Measurements from ENCODE around the gene ASIC5. TPM values are rescaled to one million over a fixed set of nuclear protein-coding genes. Genes with fewer than 3 reads are reported as not detected.

The ASIC5 gene
- total and polyA plus RNA-seq, 2 of the 4 experiments (the other 2 are of a cell fraction) = not detected

- H2BK15ac ChIP-seq (ENCODE audit: low read depth, low read length) = no peak overlapping the region
- no peak overlapping the region for H2AFZ ChIP-seq (replicated peaks; ENCODE audit: low read length, poor library complexity)
- in situ Hi-C loops (cut with MboI; ENCODE audit: low sequenced_read_pairs) = no loop called here
- H4K8ac ChIP-seq (ENCODE audit: low read depth in 2 of 2, low read length in 2 of 2) = no peak overlapping the region
- no peak for DNase-seq
- no peak overlapping the region for H3K56ac ChIP-seq (ENCODE audit: extremely low read depth, insufficient read depth, low read length)
- no peak for ATAC-seq (ENCODE audit: low read depth)
- no peak overlapping the region for H3K9ac ChIP-seq (ENCODE audit: low read depth, low read length)
- CTCF ChIA-PET = no interaction called here
- H4K91ac ChIP-seq (ENCODE audit: insufficient read depth, low read depth, low read length) = no peak overlapping the region
- no peak overlapping the region for H2BK20ac ChIP-seq (ENCODE audit: low read depth, low read length)
- no peaks in the 10 kb centered on the region for H3K27me3 ChIP-seq (ENCODE audit: control insufficient read depth, insufficient read depth, low read length)
- H3K9me3 ChIP-seq (ENCODE audit: control insufficient read depth, insufficient read depth, low read length) = 0 out of 2 replicates have a peak, but pooled peaks cover 2% of the 10 kb centered on the region
- no peaks in the 10 kb centered on the region for H3K4me1 ChIP-seq (ENCODE audit: control insufficient read depth, insufficient read depth, low read length)
- H2AK5ac ChIP-seq (ENCODE audit: low read depth, low read length) = no peak overlapping the region
- H3K23ac ChIP-seq (ENCODE audit: low read depth, low read length) = no peak overlapping the region
- no peaks in the 10 kb centered on the region for H3K9me1 ChIP-seq (ENCODE audit: insufficient read depth, low read length)
- no peaks in the 10 kb centered on the region for H3K79me1 ChIP-seq (ENCODE audit: low read depth in 1 of 2, low read length in 2 of 2)
- no peak overlapping the region for H2AK9ac ChIP-seq (replicated peaks; ENCODE audit: low read depth, low read length, poor library complexity)
- POLR2A ChIA-PET (ENCODE audit: unreplicated experiment) = no interaction called here
- H3K4me3 ChIP-seq (ENCODE audit: insufficient read depth, low read depth, low read length) = no peak overlapping the region
- no peak overlapping the region for H2BK120ac ChIP-seq (ENCODE audit: low read depth, low read length)
- dilution Hi-C loops (cut with HindIII; ENCODE audit: low sequenced_read_pairs, unreplicated experiment) = no loop called here
- BruUV-seq (replicated peaks) = no TSS peak
- H2BK5ac ChIP-seq (ENCODE audit: low read depth, low read length, poor library complexity, severe bottlenecking) = no peak overlapping the region
- H3K4ac ChIP-seq (ENCODE audit: low read depth, low read length) = no peak overlapping the region
- 100% methylated on average over 1 of the region's 3 CpGs; no CpG with 5 or more reads in 1 of the 2 experiments for WGBS, 2 experiments (ENCODE audit: extremely low coverage in 2 of 2, insufficient read length in 1 of 2)
- H4K5ac ChIP-seq (ENCODE audit: low read depth, low read length) = no peak overlapping the region
- H3K36me3 ChIP-seq (ENCODE audit: control insufficient read depth, insufficient read depth, low read length) = no peaks in the 10 kb centered on the region
- no peaks in the 10 kb centered on the region for H4K20me1 ChIP-seq (ENCODE audit: insufficient read depth, low read length)
- no peak overlapping the region for H3K14ac ChIP-seq (replicated peaks; ENCODE audit: low read depth, low read length)
- TF ChIP-seq CEBPB (IDR thresholded peaks at IDR 0.05; ENCODE audit: low read depth, low read length) (no peak), RFX5 (IDR thresholded peaks at IDR 0.05; ENCODE audit: low read depth, low read length) (no peak), SMC3 (IDR thresholded peaks at IDR 0.05; ENCODE audit: low read depth, low read length) (no peak), MAFK (IDR thresholded peaks at IDR 0.05; ENCODE audit: low read depth, low read length) (no peak), NFE2L2 (IDR thresholded peaks at IDR 0.05; ENCODE audit: low read depth, low read length) (no peak), RCOR1 (IDR thresholded peaks at IDR 0.05; ENCODE audit: insufficient replicate concordance, low read length) (no peak), BHLHE40 (IDR thresholded peaks at IDR 0.05; ENCODE audit: low read depth, low read length) (no peak), CHD1 (IDR thresholded peaks at IDR 0.05; ENCODE audit: low read depth, low read length) (no peak), RAD21 (IDR thresholded peaks at IDR 0.05; ENCODE audit: low read length) (no peak), FOS (IDR thresholded peaks at IDR 0.05; ENCODE audit: low read depth, low read length) (no peak), MAZ (IDR thresholded peaks at IDR 0.05; ENCODE audit: borderline replicate concordance, low read depth, low read length) (no peak), ELK1 (IDR thresholded peaks at IDR 0.05; ENCODE audit: borderline replicate concordance, low read depth, low read length) (no peak), CTCF (conservative IDR thresholded peaks at IDR 0.05; ENCODE audit: low read depth, low read length) (no peak)
- intact Hi-C loops (cut with micrococcal nuclease) = no loop called here
- H3K4me2 ChIP-seq (ENCODE audit: low read depth, low read length) = no peak overlapping the region
- no peak overlapping the region for H3K18ac ChIP-seq (ENCODE audit: low read depth, low read length)
- no peak overlapping the region for H3K27ac ChIP-seq (ENCODE audit: insufficient read depth, low read length)
Observed at GRCh38 chr4:155891058-155891457, 25.0 kb upstream of the ASIC5 start.
